Skeletal muscle satellite cell (primary cell): ENCODE results near the gene GEMIN2. TPM values are rescaled to one million over a fixed set of nuclear protein-coding genes. Genes with fewer than 3 reads are reported as not detected.
"Not testable (repeated sequence)": the region's sequence is repeated elsewhere in the genome, so short reads cannot be mapped to it uniquely, and the experiment has no call there.

Experiments
- H3K27me3 ChIP-seq: 2 replicates; pipeline ENCODE4 v1.7.0; 2013; ENCODE audit warnings: low read length; ENCODE audit not compliant: control insufficient read depth, insufficient read depth
- H3K36me3 ChIP-seq: 2 replicates; pipeline ENCODE4 v1.7.0; 2013; ENCODE audit warnings: mild to moderate bottlenecking, control low read depth, low read length; ENCODE audit not compliant: insufficient read depth
- H3K4me1 ChIP-seq: 2 replicates; pipeline ENCODE4 v1.7.0; 2013; ENCODE audit warnings: low read length; ENCODE audit not compliant: control insufficient read depth, insufficient read depth
- H3K4me2 ChIP-seq: 2 replicates; pipeline ENCODE4 v1.7.0; 2013; ENCODE audit warnings: mild to moderate bottlenecking, low read length
- H3K4me3 ChIP-seq: 2 replicates; pipeline ENCODE4 v1.7.0; 2013; ENCODE audit warnings: low read length
- H3K9ac ChIP-seq: 2 replicates; pipeline ENCODE4 v1.7.0; 2013; ENCODE audit warnings: mild to moderate bottlenecking, low read depth, low read length, moderate library complexity
- H3K9me3 ChIP-seq: replicated peaks from 2 replicates; pipeline ENCODE4 v1.7.0; 2013; ENCODE audit warnings: mild to moderate bottlenecking, control low read depth, low read length
- total RNA-seq: library from RNA; depleted of rRNA; stranded (reverse); fragments of >200 nt; gene quantifications from 2 replicates; pipeline ENCODE4 v1.2.3, GENCODE V29; 2012; rRNA removed

GEMIN2 gene, protein sequence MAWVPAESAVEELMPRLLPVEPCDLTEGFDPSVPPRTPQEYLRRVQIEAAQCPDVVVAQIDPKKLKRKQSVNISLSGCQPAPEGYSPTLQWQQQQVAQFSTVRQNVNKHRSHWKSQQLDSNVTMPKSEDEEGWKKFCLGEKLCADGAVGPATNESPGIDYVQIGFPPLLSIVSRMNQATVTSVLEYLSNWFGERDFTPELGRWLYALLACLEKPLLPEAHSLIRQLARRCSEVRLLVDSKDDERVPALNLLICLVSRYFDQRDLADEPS
- total RNA-seq = 26.6 and 34.9 TPM in 2 replicates

DNA sequence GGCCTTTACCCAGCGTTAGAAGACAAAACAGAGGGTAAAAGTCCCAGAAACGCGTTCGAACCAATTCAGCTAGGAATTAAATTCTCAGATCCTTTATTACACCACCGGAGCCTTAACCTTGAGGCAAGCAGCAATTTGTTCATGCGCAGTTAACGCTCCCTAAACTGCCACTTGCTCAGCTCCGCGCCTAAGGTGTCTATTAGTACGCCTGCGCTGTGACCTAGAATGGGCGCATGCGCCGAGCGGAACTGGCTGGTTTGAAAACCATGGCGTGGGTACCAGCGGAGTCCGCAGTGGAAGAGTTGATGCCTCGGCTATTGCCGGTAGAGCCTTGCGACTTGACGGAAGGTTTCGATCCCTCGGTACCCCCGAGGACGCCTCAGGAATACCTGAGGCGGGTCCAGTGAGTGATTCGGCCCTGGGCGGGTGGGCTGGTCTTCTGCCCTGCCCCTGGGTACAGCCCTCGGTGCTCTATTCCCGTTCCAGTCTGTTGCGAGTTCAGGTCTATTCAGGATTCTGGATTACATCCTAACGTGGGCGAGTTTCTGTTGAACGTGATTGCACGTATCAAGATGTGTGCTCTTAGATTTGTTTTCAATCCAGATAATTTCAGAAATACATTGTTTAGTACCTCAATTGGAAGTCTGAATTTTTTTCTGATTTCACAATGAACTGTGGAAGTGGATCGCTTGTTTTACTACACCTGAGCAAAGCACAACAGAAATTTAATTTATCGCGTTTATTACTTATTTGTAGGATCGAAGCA lies at the start of gene GEMIN2:
Gene GEMIN2, plus strand, starts transcription at position 251 of the 766 bp plus-strand sequence. Its CDS starts 16 bp downstream, at position 267.
- peak within 1 kb of the TSS; percentile 83 for H3K9ac ChIP-seq
- no peaks in the 10 kb centered on the region for H3K9me3 ChIP-seq
- H3K4me1 ChIP-seq = peaks cover 4% of the 10 kb centered on the region
- peak within 1 kb of the TSS; percentile 84 for H3K4me2 ChIP-seq
- peak within 1 kb of the TSS; percentile 93 for H3K4me3 ChIP-seq
- no peaks in the 10 kb centered on the region for H3K27me3 ChIP-seq
- H3K36me3 ChIP-seq = peaks cover 7% of the 10 kb centered on the region

DNA sequence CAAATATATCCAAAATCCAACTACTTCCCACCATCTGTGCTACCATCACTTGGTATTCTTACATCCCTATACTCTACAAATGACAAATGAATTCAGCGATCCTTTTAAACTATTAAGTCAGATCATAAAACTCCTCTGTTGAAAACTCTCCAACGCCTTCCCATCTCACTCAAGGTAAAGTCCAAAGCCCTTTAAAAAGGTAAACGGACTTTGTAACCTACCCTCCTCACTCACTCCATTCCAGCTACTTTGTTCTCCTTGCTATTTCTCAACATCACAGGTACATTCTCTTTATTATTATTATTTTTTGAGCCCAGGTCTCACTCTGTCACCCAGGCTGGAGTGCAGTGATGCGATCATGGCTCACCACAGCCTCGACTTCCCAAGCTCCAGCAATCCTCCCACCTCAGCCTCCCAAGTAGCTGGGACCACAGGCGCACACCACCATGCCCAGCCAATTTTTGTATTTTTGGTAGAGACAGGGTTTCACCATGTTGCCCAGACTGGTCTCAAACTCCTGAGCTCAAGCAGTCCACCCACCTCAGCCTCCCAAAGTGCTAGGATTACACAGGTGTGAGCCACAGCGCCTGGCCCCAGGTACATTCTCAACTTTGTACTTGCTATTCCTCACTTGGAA lies 44.8 kb upstream of the GEMIN2 start:
- H3K9ac ChIP-seq, H3K4me1 ChIP-seq, H3K27me3 ChIP-seq, H3K9me3 ChIP-seq, H3K4me2 ChIP-seq, H3K4me3 ChIP-seq: not testable (repeated sequence)
- peaks cover 62% of the 10 kb centered on the region for H3K36me3 ChIP-seq

DNA sequence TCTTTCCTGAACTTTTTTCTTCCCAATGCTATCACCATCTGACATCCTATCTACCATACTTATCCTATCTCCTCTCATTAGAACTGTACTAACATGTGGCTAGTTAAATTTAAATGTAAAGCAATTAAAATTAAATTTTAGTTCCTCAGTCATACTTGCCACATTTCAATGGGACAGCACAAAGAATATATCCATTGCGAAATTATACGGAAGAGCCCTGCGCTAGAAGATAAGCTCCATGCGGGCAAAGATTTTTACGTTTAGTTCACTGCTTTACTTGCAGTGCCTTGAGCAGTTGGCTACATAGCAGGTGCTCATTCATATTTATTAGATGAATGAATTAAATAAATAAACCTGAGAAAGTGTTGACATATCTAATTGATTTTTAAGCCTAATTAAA lies 44.2 kb upstream of the GEMIN2 start:
- peaks cover 57% of the 10 kb centered on the region for H3K36me3 ChIP-seq
- H3K4me3 ChIP-seq = no peak overlapping the region
- H3K27me3 ChIP-seq = no peaks in the 10 kb centered on the region
- no peaks in the 10 kb centered on the region for H3K4me1 ChIP-seq
- no peak overlapping the region for H3K4me2 ChIP-seq
- H3K9ac ChIP-seq = no peak overlapping the region
- no peaks in the 10 kb centered on the region for H3K9me3 ChIP-seq

DNA sequence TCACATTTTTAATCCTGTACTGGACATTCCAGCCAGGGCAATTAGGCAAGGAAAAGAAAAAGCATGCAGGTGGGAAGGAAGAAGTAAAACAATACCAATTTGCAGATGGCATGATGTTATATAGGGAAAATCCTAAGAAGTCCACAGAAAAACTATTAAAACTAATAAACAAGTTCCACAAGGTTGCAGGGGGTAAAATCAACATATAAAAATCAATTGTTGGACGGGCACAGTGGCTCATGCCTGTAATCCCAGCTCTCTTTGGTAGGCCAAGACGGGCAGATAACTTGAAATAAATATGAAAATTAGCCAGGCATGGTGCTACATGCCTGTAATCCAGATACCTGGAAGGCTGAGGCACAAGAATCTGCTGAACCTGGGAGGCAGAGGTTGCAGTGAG lies 43.0 kb upstream of the GEMIN2 start:
- no peaks in the 10 kb centered on the region for H3K27me3 ChIP-seq
- no peak overlapping the region for H3K4me2 ChIP-seq
- H3K4me3 ChIP-seq = no peak overlapping the region
- no peak overlapping the region for H3K9ac ChIP-seq
- H3K36me3 ChIP-seq = peaks cover 58% of the 10 kb centered on the region
- H3K9me3 ChIP-seq = no peaks in the 10 kb centered on the region
- no peaks in the 10 kb centered on the region for H3K4me1 ChIP-seq

DNA sequence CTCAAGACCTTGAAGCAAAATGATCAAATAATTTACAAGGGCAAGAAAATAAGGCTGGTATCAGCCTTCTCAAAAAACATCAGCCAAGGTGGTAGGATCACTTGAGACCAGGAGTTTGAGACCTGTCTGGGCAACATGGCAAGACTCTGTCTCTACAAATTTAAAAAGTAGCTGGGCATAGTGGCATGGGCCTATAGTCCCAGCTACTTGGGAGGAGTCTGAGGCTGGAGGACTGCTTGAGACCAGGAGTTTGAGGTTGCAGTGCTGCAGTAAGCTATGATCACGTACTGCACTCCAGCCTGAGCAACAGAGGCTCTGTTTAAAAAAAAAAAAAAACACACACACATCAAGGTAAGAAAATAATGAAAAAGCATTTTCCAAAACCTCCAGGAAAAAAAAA lies 33.2 kb upstream of the GEMIN2 start:
- no peak overlapping the region for H3K9ac ChIP-seq
- no peaks in the 10 kb centered on the region for H3K4me1 ChIP-seq
- no peaks in the 10 kb centered on the region for H3K9me3 ChIP-seq
- no peaks in the 10 kb centered on the region for H3K27me3 ChIP-seq
- no peak overlapping the region for H3K4me2 ChIP-seq
- H3K4me3 ChIP-seq = no peak overlapping the region
- H3K36me3 ChIP-seq = peaks cover 71% of the 10 kb centered on the region

DNA sequence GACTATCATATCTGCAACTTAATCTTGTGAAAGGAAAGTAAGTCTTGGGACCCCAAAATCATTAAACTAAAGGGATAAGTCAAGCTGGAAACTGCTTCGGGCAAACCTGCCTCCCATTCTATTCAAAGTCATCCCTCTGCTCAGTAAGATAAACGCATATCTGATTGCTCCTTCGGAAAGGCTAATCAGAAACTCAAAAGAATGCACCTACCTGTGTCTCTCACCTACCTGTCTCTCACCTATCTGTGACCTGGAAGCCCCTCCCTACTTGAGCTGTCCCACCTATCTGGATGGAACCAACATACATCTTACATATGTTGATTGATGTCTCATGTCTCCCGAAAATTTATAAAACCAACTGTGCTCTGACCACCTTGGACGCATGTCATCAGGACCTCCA lies 31.0 kb upstream of the GEMIN2 start:
- H3K36me3 ChIP-seq = peaks cover 80% of the 10 kb centered on the region

DNA sequence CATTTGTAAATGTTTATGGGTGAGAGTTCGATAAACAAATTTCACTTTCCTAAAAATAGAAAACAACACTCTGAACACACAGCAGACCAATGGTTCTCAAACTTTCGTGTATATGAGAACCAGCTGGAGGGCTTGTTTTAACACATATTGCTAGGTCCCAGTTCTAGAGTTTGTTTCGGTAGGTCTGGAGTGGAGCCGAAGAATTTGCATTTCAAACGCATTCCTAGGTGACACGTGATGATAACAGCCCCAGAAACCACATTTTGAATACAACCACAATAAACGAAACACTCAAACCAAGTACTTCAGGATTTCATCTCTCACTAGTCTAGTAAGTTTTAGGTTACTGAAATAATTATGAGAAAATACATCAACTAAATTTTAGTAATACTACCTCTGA lies 28.2 kb upstream of the GEMIN2 start:
- Histone ChIP-seq H3K9me3 (no peaks in the 10 kb centered on the region), H3K27me3 (no peaks in the 10 kb centered on the region), H3K4me1 (no peaks in the 10 kb centered on the region), H3K9ac (no peak overlapping the region), H3K4me3 (no peak overlapping the region), H3K36me3 (peaks cover 75% of the 10 kb centered on the region), H3K4me2 (no peak overlapping the region)

More for the DNA sequence above, 31.0 kb upstream of the GEMIN2 start:
- no peaks in the 10 kb centered on the region for H3K9me3 ChIP-seq
- no peaks in the 10 kb centered on the region for H3K4me1 ChIP-seq
- no peak overlapping the region for H3K4me3 ChIP-seq
- H3K9ac ChIP-seq = no peak overlapping the region
- H3K4me2 ChIP-seq = no peak overlapping the region
- no peaks in the 10 kb centered on the region for H3K27me3 ChIP-seq

DNA sequence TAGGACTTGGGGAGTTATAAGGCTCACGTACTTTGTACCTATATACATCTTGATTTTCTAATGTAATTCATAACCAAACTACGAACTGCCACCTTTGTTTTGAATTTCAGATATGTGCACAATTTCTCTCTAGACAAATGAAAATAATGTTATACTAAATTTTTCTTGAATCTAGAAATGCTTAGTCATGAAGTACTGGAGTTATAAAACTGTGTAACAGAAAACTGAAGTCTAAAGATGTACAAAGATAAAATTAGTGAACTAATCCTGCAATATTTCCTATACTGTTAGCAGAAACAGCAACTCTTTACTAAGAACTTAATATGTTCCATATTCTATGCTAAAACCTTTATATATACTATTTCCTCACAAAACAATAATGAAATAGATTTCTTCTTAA lies 26.6 kb upstream of the GEMIN2 start:
- no peak overlapping the region for H3K4me3 ChIP-seq
- H3K9ac ChIP-seq = no peak overlapping the region
- H3K9me3 ChIP-seq = no peaks in the 10 kb centered on the region
- no peaks in the 10 kb centered on the region for H3K4me1 ChIP-seq
- no peaks in the 10 kb centered on the region for H3K27me3 ChIP-seq
- peaks cover 77% of the 10 kb centered on the region for H3K36me3 ChIP-seq
- H3K4me2 ChIP-seq = no peak overlapping the region

DNA sequence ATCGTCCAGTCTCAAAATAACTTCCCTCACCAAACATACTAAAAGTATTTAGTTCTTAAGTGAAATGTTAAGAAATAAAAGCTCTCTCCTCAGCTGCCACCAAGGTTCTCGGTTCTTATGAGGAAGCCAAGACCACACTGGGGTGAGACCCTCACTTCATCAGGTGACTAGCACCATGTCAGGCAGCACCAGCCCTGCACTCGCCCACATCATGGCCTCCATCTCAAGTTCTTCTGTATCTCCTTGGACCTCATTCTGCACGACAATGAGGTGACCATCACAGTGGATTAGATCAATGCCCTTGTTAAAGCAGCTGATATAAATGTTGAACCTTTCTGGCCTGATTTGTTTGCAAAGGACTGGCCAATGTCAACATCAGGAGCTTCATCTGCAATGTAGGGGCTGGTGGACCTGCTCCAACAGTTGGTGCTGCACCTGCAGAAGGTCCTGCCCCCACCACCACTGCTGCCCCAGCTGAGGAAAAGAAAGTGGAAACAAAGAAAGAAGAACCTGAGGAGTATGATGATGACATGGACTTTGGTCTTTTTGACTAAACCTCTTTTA lies 23.5 kb upstream of the GEMIN2 start:
- peaks cover 78% of the 10 kb centered on the region for H3K36me3 ChIP-seq
- no peak overlapping the region for H3K4me2 ChIP-seq

DNA sequence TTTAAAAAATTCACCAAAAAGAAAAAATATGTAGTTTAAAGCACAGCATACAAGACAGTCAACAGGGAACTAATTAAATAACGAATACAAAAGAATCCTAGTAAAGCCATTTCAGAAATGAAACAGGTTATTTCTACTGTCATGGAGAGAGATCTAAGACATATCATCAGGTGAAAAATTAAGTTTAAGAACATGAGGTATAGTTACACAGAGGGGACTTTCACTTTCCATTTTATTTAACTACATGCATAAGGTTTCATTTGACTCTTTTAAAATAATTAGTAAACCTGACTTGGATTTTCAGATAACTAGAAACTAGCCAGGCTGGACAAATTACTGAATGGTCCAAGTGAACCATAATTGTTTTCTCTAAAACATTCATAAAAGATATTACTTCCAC lies 22.4 kb upstream of the GEMIN2 start:
- H3K27me3 ChIP-seq = no peaks in the 10 kb centered on the region
- H3K4me2 ChIP-seq = no peak overlapping the region
- no peak overlapping the region for H3K4me3 ChIP-seq
- peaks cover 72% of the 10 kb centered on the region for H3K36me3 ChIP-seq
- no peak overlapping the region for H3K9ac ChIP-seq
- no peaks in the 10 kb centered on the region for H3K9me3 ChIP-seq
- no peaks in the 10 kb centered on the region for H3K4me1 ChIP-seq

More for the DNA sequence above, 23.5 kb upstream of the GEMIN2 start:
- H3K4me1 ChIP-seq = no peaks in the 10 kb centered on the region
- H3K4me3 ChIP-seq = no peak overlapping the region
- H3K9me3 ChIP-seq = no peaks in the 10 kb centered on the region
- H3K27me3 ChIP-seq = no peaks in the 10 kb centered on the region
- H3K9ac ChIP-seq = no peak overlapping the region

DNA sequence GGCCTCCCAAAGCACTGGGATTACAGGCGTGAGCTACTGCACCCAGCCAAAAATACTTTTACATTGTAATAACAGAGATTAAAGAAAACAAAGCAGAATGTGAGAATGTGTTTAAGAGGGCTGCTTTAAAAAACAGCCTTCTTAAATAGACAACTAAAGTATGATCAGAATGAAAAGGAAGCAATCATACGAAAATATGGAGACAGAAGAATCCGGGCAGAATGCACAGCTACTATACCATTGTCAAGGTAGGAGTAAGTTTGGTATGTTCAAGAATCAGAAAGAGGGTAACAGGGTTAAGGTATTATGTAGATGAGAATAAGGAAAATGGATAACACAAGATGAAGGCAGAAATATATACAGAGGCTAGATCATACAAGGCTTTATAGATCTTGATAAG lies 19.6 kb upstream of the GEMIN2 start:
- no peak overlapping the region for H3K4me2 ChIP-seq
- H3K9ac ChIP-seq = no peak overlapping the region
- H3K4me1 ChIP-seq = peaks cover 7% of the 10 kb centered on the region
- H3K4me3 ChIP-seq = no peak overlapping the region
- H3K36me3 ChIP-seq = peaks cover 53% of the 10 kb centered on the region
- H3K9me3 ChIP-seq = no peaks in the 10 kb centered on the region
- no peaks in the 10 kb centered on the region for H3K27me3 ChIP-seq
